A549 (cell line): ENCODE measurements around the gene ASTL. TPM values are rescaled to one million over a fixed set of nuclear protein-coding genes. Genes with fewer than 3 reads are reported as not detected.

Source experiments
- ATAC-seq, 2 experiments: fragments of 200-7000 bp in 1 of 2; fragments of >200 bp in 1 of 2; cut with Nextera tagmentation in 1 of 2; cut with Tn5 transposase in 1 of 2; 3 replicates each; pipeline versions ENCODE4 v1.8.0 to v1.9.1; 2018 to 2020; ENCODE audit warnings: mild to moderate bottlenecking in 1 of 2, moderate library complexity in 1 of 2
- CTCF ChIA-PET: fragments of 300-600 bp; sonication (Branson Sonifier 250); formaldehyde crosslinking; extraction: SDS; loops from one replicate; lab custom pipeline; 2021; ENCODE audit warnings: antibody characterized with exemption, inconsistent platforms; lab: Yijun Ruan, JAX
- POLR2A ChIA-PET: fragments of 350-600 bp; formaldehyde crosslinking; extraction: SDS; loops from one replicate; lab custom pipeline; 2021; ENCODE audit warnings: antibody characterized with exemption, inconsistent platforms; lab: Yijun Ruan, JAX
- DNase-seq, 2 experiments: peaks; one replicate each; pipeline versions ENCODE4 v3.0.0 to v3.0.0-alpha.2; 2011 to 2016; ENCODE audit warnings: low read depth in 1 of 2, low spot score in 1 of 2
- FAIRE-seq: peaks from 2 replicates; lab custom pipeline; 2011; peaks lifted over from hg19 to GRCh38; lab: Jason Lieb, UNC
- H3K27ac ChIP-seq, 2 experiments: fragments of >200 bp; sonication (Bioruptor Twin); formaldehyde crosslinking; 3 replicates each; pipeline ENCODE4 v1.5.1; 2016 to 2017
- H3K4me1 ChIP-seq: fragments of >200 bp; sonication (Bioruptor Twin); formaldehyde crosslinking; 3 replicates; pipeline ENCODE4 v1.6.1; 2016
- H3K4me2 ChIP-seq: fragments of >200 bp; sonication (Bioruptor Twin); formaldehyde crosslinking; 3 replicates; pipeline ENCODE4 v1.6.1; 2016
- H3K4me3 ChIP-seq: fragments of >200 bp; sonication (Bioruptor Twin); formaldehyde crosslinking; 3 replicates; pipeline ENCODE4 v1.5.1; 2016
- H3K9me3 ChIP-seq: fragments of >200 bp; sonication (Bioruptor Twin); formaldehyde crosslinking; 3 replicates; pipeline ENCODE4 v1.6.1; 2016
- ATOH8 ChIP-seq: fragments of 250-450 bp; sonication (Bioruptor Pico); IDR thresholded peaks from 2 replicates; pipeline ENCODE4 v1.5.0; 2020; ENCODE audit warnings: low read depth, mild to moderate bottlenecking, moderate library complexity
- CBX2 ChIP-seq: fragments of 200-600 bp; sonication (generic); IDR thresholded peaks from 2 replicates; pipeline ENCODE4 v1.6.1; 2016; ENCODE audit warnings: low read depth, mild to moderate bottlenecking, borderline replicate concordance
- CHD4 ChIP-seq: fragments of 200-600 bp; sonication (generic); IDR thresholded peaks from 2 replicates; pipeline ENCODE4 v1.6.1; 2016; ENCODE audit warnings: antibody characterized with exemption, mild to moderate bottlenecking, borderline replicate concordance
- EHF ChIP-seq: fragments of 250-450 bp; sonication (Bioruptor Pico); IDR thresholded peaks from 2 replicates; pipeline ENCODE4 v1.5.0; 2020; ENCODE audit warnings: mild to moderate bottlenecking
- ELK1 ChIP-seq: fragments of 150-350 bp; IDR thresholded peaks from 2 replicates; pipeline ENCODE4 v1.6.1; 2014; ENCODE audit warnings: low read depth, mild to moderate bottlenecking, low read length
- ESRRA ChIP-seq: fragments of 150-350 bp; IDR thresholded peaks from 2 replicates; pipeline ENCODE4 v1.6.1; 2014; ENCODE audit warnings: mild to moderate bottlenecking, low read length, borderline replicate concordance
- GATA3 ChIP-seq: IDR thresholded peaks from 2 replicates; pipeline ENCODE4 v1.6.1; 2012; ENCODE audit warnings: borderline replicate concordance
- HES2 ChIP-seq: fragments of >200 bp; sonication (Bioruptor Twin); formaldehyde crosslinking; IDR thresholded peaks from 2 replicates; pipeline ENCODE4 v1.6.1; 2016
- HEYL ChIP-seq: fragments of 250-450 bp; sonication (Bioruptor Pico); IDR thresholded peaks from 2 replicates; pipeline ENCODE4 v1.8.0; 2021; ENCODE audit warnings: mild to moderate bottlenecking, moderate library complexity
- HOXA7 ChIP-seq: fragments of 250-450 bp; sonication (Bioruptor Pico); IDR thresholded peaks from 2 replicates; pipeline ENCODE4 v1.5.0; 2020; ENCODE audit warnings: mild to moderate bottlenecking, moderate library complexity
- HOXB5 ChIP-seq: fragments of 250-450 bp; sonication (Bioruptor Pico); IDR thresholded peaks from 2 replicates; pipeline ENCODE4 v1.5.0; 2020; ENCODE audit warnings: mild to moderate bottlenecking, moderate library complexity
- MAFK ChIP-seq: fragments of 450-650 bp; IDR thresholded peaks from 2 replicates; pipeline ENCODE4 v1.6.1; 2014; ENCODE audit not compliant: partially characterized antibody
- MAX ChIP-seq: IDR thresholded peaks from 2 replicates; pipeline ENCODE4 v1.6.1; 2012
- RAD21 ChIP-seq, 2 experiments: fragments of >200 bp in 1 of 2; sonication (Bioruptor Twin) in 1 of 2; formaldehyde crosslinking in 1 of 2; IDR thresholded peaks in 1 of 2; conservative IDR thresholded peaks in 1 of 2; 2 replicates in 1 of 2; 3 replicates in 1 of 2; pipeline ENCODE4 v1.6.1; 2012 to 2018; ENCODE audit warnings: inconsistent platforms in 1 of 2
- RARB ChIP-seq: fragments of 250-450 bp; sonication (Bioruptor Pico); IDR thresholded peaks from 2 replicates; pipeline ENCODE4 v1.8.0; 2021; ENCODE audit warnings: mild to moderate bottlenecking, moderate library complexity
- RFX5 ChIP-seq: fragments of 450-650 bp; IDR thresholded peaks from 2 replicates; pipeline ENCODE4 v1.7.1; 2014; ENCODE audit warnings: antibody characterized with exemption, mild to moderate bottlenecking, moderate library complexity
- RNF2 ChIP-seq: fragments of 200-600 bp; sonication (generic); IDR thresholded peaks from 2 replicates; pipeline ENCODE4 v1.6.1; 2016; ENCODE audit warnings: low read depth, mild to moderate bottlenecking, antibody characterized with exemption, moderate library complexity, borderline replicate concordance
- SREBF2 ChIP-seq: fragments of 450-650 bp; IDR thresholded peaks from 2 replicates; pipeline ENCODE4 v1.6.1; 2014; ENCODE audit warnings: mild to moderate bottlenecking, moderate library complexity
- TFCP2L1 ChIP-seq: fragments of 250-450 bp; sonication (Bioruptor Pico); IDR thresholded peaks from 2 replicates; pipeline ENCODE4 v1.5.0; 2021; ENCODE audit warnings: mild to moderate bottlenecking
- ZC3H11A ChIP-seq: fragments of 450-650 bp; IDR thresholded peaks from 2 replicates; pipeline ENCODE4 v1.6.1; 2014; ENCODE audit warnings: antibody characterized with exemption, mild to moderate bottlenecking
- ZFP36 ChIP-seq: fragments of 450-650 bp; IDR thresholded peaks from 2 replicates; pipeline ENCODE4 v1.6.1; 2014; ENCODE audit warnings: borderline replicate concordance; ENCODE audit not compliant: partially characterized antibody
- ZSCAN20 ChIP-seq: fragments of 250-450 bp; sonication (Bioruptor Pico); IDR thresholded peaks from 2 replicates; pipeline ENCODE4 v1.8.0; 2022; ENCODE audit warnings: mild to moderate bottlenecking, moderate library complexity
- WGBS: methylation state at CpG from one replicate; pipeline ENCODE4 v1.1.6; 2017; ENCODE audit errors: missing lambda C conversion rate; 5-methylcytosine and 5-hydroxymethylcytosine counted together
- polyA plus RNA-seq, 4 experiments: library from polyadenylated mRNA; depleted of rRNA in 3 of 4; stranded (reverse); fragments of >200 nt; fragmentation: RNase III in 1 of 4; extraction: RNeasy Plus Mini Kit Qiagen cat#74134 plus additional on column Dnase treatment in 1 of 4; gene quantifications; 2 replicates in 3 of 4; 3 replicates in 1 of 4; pipeline ENCODE4 v1.2.3, GENCODE V29; 2011 to 2017

The ASTL gene
- polyA plus RNA-seq, 2 of the 4 experiments (the other 2 are of a cell fraction): not detected

GRCh38 chr2:96185516-96185915, 47.2 kb upstream of the ASTL start (continued):
- TF ChIP-seq ZC3H11A: no peak
- no peak for TF ChIP-seq TFCP2L1 (CRISPR knock-in tag)
- TF ChIP-seq, all 56 proteins: peak for 0

- H3K4me3 ChIP-seq: no peak overlapping the region
- POLR2A ChIA-PET: no interaction called here
- no peak overlapping the region for H3K27ac ChIP-seq
- TF ChIP-seq CBX2: no peak
- no peak for TF ChIP-seq ATOH8 (CRISPR knock-in tag)
- TF ChIP-seq ZFP36: no peak
- no peak for TF ChIP-seq RFX5
- no peak for TF ChIP-seq CHD4
- no peak for TF ChIP-seq MAFK
- TF ChIP-seq RNF2: no peak
- TF ChIP-seq EHF (CRISPR knock-in tag): no peak
- no peak for TF ChIP-seq HOXA7 (CRISPR knock-in tag)
- no peak for TF ChIP-seq HEYL
- no peak for TF ChIP-seq HES2
- no peak for TF ChIP-seq RAD21 (conservative IDR thresholded peaks at IDR 0.05 in 1 of 2, IDR thresholded peaks at IDR 0.05 in 1 of 2)
- no peak for TF ChIP-seq MAX
- TF ChIP-seq GATA3: no peak
- no peak for TF ChIP-seq ESRRA
- TF ChIP-seq HOXB5 (CRISPR knock-in tag): no peak
- TF ChIP-seq ELK1: no peak
- no peak for TF ChIP-seq RARB
- TF ChIP-seq SREBF2: no peak
- TF ChIP-seq, all 56 proteins: peak for 0
- CTCF ChIA-PET: interaction anchor here (0.7 to 5.0 kb wide), 2 partner anchors 10 to 47 kb away, joined by 3 to 30 read pairs; partner anchors contain the start of gene ASTL
- ATAC-seq (no peak), DNase-seq (no peak), FAIRE-seq (no peak)
- H3K4me2 ChIP-seq: no peak overlapping the region
- H3K4me1 ChIP-seq: no peaks in the 10 kb centered on the region
- no peaks in the 10 kb centered on the region for H3K9me3 ChIP-seq
- WGBS: 91% methylated on average over 8 of the region's 8 CpGs
Measured at GRCh38 chr2:96184989-96185388, 46.7 kb upstream of the ASTL start.

GRCh38 chr2:96184188-96184587, 45.9 kb upstream of the ASTL start:
- ATAC-seq (0 out of 6 replicates have a peak, but pooled peaks of 1 of the 2 experiments have one; percentile 30), FAIRE-seq (no peak), DNase-seq (no peak)
- TF ChIP-seq RFX5 (no peak), ZSCAN20 (CRISPR knock-in tag) (no peak)
- H3K4me3 ChIP-seq: no peak overlapping the region
- H3K27ac ChIP-seq: no peak overlapping the region
- 93% methylated on average over 8 of the region's 8 CpGs for WGBS
- POLR2A ChIA-PET: no interaction called here
- no peaks in the 10 kb centered on the region for H3K9me3 ChIP-seq
- CTCF ChIA-PET: interaction anchor here (0.6 to 0.7 kb wide), 2 partner anchors 10 to 46 kb away, joined by 3 read pairs; partner anchors contain the start of gene ASTL
- H3K4me2 ChIP-seq: no peak overlapping the region
- no peaks in the 10 kb centered on the region for H3K4me1 ChIP-seq
